Tibial nerve (tissue), 4 donors: ENCODE results near the gene RASGEF1B. TPM values are rescaled to one million over a fixed set of nuclear protein-coding genes. Genes with fewer than 3 reads are reported as not detected.

Experiments
- DNase-seq, 2 donors: peaks; one replicate each; pipeline ENCODE4 v3.0.0-alpha.2; 2019; ENCODE audit warnings: low spot score in 2 of 2
- H3K27ac ChIP-seq, 4 donors: fragments of 200-600 bp; sonication (generic) in 3 of 4; one replicate each; pipeline ENCODE4 v1.5.1; 2017 to 2019; ENCODE audit warnings: mild to moderate bottlenecking in 1 of 4
- H3K27me3 ChIP-seq, 2 donors: fragments of 200-600 bp; sonication (generic) in 1 of 2; one replicate each; pipeline versions ENCODE4 v1.5.1 to v1.6.0; 2017 to 2019
- H3K36me3 ChIP-seq, 3 donors: fragments of 200-600 bp; sonication (generic); one replicate each; pipeline ENCODE4 v1.5.1; 2018 to 2019
- H3K4me1 ChIP-seq, 4 donors: fragments of 200-600 bp; sonication (generic) in 3 of 4; one replicate each; pipeline ENCODE4 v1.5.1; 2017 to 2019
- H3K4me3 ChIP-seq, 4 donors: fragments of 200-600 bp; sonication (generic) in 3 of 4; one replicate each; pipeline ENCODE4 v1.5.1; 2017 to 2019; ENCODE audit warnings: mild to moderate bottlenecking in 1 of 4, moderate library complexity in 1 of 4
- H3K9me3 ChIP-seq, 4 donors: fragments of 200-600 bp; sonication (generic) in 3 of 4; one replicate each; pipeline ENCODE4 v1.5.1; 2017 to 2019
- EP300 ChIP-seq, 2 donors: sonication (generic); formaldehyde crosslinking; IDR thresholded peaks; one replicate each; pipeline ENCODE4 v1.6.1; 2017; ENCODE audit warnings: antibody characterized with exemption in 2 of 2, mild to moderate bottlenecking in 1 of 2
- POLR2A ChIP-seq, 2 donors: fragments of 450-650 bp; IDR thresholded peaks; one replicate each; pipeline ENCODE4 v1.6.1; 2017; ENCODE audit warnings: antibody characterized with exemption in 2 of 2, mild to moderate bottlenecking in 2 of 2, moderate library complexity in 2 of 2
- WGBS, 2 donors: methylation state at CpG; one replicate each; pipeline ENCODE4 v1.1.5; 2018; 5-methylcytosine and 5-hydroxymethylcytosine counted together
- total RNA-seq, 4 donors: library from RNA; depleted of rRNA; stranded (reverse); fragments of >200 nt; gene quantifications; one replicate each; pipeline ENCODE4 v1.1.0, GENCODE V29; 2016
- TF ChIP-seq, protein P1 (sequence below), 5 experiments: fragments of 200-600 bp in 3 of 5; fragments of 450-650 bp in 2 of 5; sonication (generic) in 3 of 5; IDR thresholded peaks; one replicate each; pipeline ENCODE4 v1.5.1; 2016 to 2019; ENCODE audit warnings: antibody characterized with exemption in 5 of 5, mild to moderate bottlenecking in 3 of 5, moderate library complexity in 2 of 5

The RASGEF1B gene
- total RNA-seq, 4 donors from 2014 or later, result 12.4 to 32.8 (median 15.0) TPM

DNA sequence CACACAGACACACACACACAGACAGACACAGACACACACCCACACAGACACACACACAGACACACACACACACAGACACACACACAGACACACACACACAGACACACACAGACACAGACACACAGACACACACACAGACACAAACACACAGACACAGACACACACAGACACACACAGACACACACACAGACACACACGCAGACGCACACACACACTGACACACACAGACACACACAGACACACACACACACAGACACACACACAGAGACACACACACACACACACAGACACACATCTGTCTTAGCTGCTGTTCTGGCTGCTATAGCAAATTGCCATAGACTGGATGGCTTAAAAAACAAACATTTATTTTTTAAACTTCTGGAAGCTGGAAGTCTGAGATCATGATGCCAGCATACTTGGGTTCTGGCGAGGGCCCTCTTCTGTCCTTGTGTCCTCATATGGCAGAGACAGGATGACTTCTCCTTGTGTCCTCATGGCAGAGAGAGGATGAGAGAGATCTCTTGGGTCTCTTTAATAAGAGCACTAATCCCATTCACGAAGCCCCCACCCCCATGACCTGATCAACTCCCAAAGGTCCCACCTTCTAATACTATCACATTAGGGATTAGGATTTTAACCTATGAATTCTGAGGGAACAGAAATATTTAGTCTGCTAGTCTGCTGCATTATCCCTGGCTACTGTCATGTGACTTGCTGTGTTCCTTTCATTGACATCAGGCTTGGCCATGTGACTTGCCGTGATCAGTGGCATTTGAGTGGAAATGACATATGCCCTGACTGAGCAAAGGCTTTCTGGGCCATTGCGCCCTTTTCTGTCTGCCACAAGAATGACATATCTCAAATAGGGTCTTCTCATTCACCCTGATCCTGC is 32.7 kb upstream of the RASGEF1B start:
- peak overlapping the region in 2 of 4 donors; percentile 42 to 75 for H3K27ac ChIP-seq
- 78 to 81% methylated on average over 4 to 6 of the region's 6 CpGs for WGBS, 2 donors
- peaks cover 0 to 33% (median 5%) of the 10 kb centered on the region in 4 donors for H3K4me1 ChIP-seq
- no peaks in the 10 kb centered on the region for H3K27me3 ChIP-seq
- H3K4me3 ChIP-seq, result no peak overlapping the region
- TF ChIP-seq, protein P1, sequence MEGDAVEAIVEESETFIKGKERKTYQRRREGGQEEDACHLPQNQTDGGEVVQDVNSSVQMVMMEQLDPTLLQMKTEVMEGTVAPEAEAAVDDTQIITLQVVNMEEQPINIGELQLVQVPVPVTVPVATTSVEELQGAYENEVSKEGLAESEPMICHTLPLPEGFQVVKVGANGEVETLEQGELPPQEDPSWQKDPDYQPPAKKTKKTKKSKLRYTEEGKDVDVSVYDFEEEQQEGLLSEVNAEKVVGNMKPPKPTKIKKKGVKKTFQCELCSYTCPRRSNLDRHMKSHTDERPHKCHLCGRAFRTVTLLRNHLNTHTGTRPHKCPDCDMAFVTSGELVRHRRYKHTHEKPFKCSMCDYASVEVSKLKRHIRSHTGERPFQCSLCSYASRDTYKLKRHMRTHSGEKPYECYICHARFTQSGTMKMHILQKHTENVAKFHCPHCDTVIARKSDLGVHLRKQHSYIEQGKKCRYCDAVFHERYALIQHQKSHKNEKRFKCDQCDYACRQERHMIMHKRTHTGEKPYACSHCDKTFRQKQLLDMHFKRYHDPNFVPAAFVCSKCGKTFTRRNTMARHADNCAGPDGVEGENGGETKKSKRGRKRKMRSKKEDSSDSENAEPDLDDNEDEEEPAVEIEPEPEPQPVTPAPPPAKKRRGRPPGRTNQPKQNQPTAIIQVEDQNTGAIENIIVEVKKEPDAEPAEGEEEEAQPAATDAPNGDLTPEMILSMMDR (IDR thresholded peaks at IDR 0.05), result no peak
- no peak for TF ChIP-seq POLR2A (IDR thresholded peaks at IDR 0.05)
- no peak for TF ChIP-seq EP300 (IDR thresholded peaks at IDR 0.05)
- no peaks in the 10 kb centered on the region for H3K9me3 ChIP-seq
- peak in 1 of 2 donors; percentile 29 for DNase-seq
- H3K36me3 ChIP-seq, result no peaks in the 10 kb centered on the region

DNA sequence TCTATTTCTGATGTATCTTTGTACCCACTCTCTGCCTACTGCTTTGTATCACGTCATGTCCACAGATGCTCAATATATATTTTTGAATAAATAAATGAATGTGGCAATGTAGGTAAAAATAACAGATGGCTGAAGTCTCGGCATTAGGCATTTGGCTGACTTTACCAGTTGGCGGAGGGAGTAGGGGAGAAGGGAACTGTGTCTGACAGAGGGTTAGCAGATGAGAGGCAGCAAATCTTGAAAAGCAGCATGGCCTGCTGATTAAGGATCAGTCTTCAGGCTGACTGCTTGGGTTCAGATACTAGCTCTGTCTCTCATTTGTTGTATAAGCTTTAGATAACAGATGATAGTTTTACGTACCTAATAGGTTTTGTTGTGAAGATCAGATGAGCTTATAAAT is 31.9 kb upstream of the RASGEF1B start:
- no peaks in the 10 kb centered on the region for H3K9me3 ChIP-seq
- WGBS, 2 donors, result 87 to 92% methylated on average over 4 of the region's 4 CpGs
- H3K4me3 ChIP-seq, result no peak overlapping the region
- H3K36me3 ChIP-seq, result no peaks in the 10 kb centered on the region
- H3K27me3 ChIP-seq, result no peaks in the 10 kb centered on the region
- TF ChIP-seq, protein P1 (IDR thresholded peaks at IDR 0.05), result no peak
- TF ChIP-seq EP300 (IDR thresholded peaks at IDR 0.05), result no peak
- TF ChIP-seq POLR2A (IDR thresholded peaks at IDR 0.05), result no peak
- H3K4me1 ChIP-seq, result peaks cover 0 to 30% (median 5%) of the 10 kb centered on the region in 4 donors
- H3K27ac ChIP-seq, result peak overlapping the region in 1 of 4 donors; percentile 42
- no peak for DNase-seq

DNA sequence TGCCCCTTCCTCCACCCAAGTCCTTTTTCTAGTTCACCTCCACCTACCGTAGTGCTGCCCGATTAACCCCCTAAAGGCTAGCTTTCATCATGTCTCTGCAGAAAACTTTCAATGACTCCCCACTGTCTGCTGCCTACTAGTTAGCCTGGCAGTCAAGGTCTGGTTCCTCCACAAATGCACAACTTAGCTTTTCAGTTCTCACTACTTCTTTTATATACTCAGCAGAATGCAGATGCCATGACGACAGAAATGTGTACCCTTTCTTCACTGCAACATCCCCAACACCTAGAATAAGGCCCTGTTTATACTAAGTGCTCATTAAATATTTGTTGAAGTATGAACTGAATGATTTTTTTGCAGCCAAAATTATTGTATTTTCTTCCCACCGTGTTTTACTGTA is 30.9 kb upstream of the RASGEF1B start:
- no peak for TF ChIP-seq EP300 (IDR thresholded peaks at IDR 0.05)
- TF ChIP-seq, protein P1 (IDR thresholded peaks at IDR 0.05), result no peak
- no peak for TF ChIP-seq POLR2A (IDR thresholded peaks at IDR 0.05)
- WGBS, 2 donors, result 72 to 88% methylated on average over 4 of the region's 4 CpGs
- H3K9me3 ChIP-seq, result no peaks in the 10 kb centered on the region
- H3K4me1 ChIP-seq, result peaks cover 0 to 20% (median 5%) of the 10 kb centered on the region in 4 donors
- H3K27me3 ChIP-seq, result no peaks in the 10 kb centered on the region
- no peak overlapping the region for H3K4me3 ChIP-seq
- no peaks in the 10 kb centered on the region for H3K36me3 ChIP-seq
- no peak overlapping the region for H3K27ac ChIP-seq
- DNase-seq, result no peak

DNA sequence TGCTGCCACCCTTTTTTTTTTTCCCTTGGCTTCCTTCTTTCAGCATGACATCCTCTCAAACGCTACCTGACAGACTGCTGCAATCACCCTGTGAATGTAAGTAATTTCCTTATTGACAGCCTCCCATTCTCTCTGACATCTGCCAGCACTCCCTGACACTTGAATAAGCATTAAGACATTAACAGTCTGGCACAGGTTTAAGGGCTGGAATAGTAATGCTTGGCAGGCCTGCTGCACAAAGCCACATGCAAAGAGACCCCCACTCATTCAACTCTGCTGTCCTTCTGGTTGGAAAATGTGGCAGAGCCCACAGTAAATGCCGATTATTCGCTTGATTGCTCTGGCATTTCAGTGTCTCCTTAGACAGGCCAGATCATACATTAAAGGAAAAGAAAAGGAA is 28.1 kb upstream of the RASGEF1B start:
- no peaks in the 10 kb centered on the region for H3K9me3 ChIP-seq
- no peak for DNase-seq
- WGBS, 2 donors, result 62 to 68% methylated on average over 3 of the region's 3 CpGs
- no peak overlapping the region for H3K27ac ChIP-seq
- H3K4me3 ChIP-seq, result no peak overlapping the region
- H3K27me3 ChIP-seq, result no peaks in the 10 kb centered on the region
- no peaks in the 10 kb centered on the region for H3K36me3 ChIP-seq
- TF ChIP-seq, protein P1 (IDR thresholded peaks at IDR 0.05), result no peak
- TF ChIP-seq EP300 (IDR thresholded peaks at IDR 0.05) (no peak), POLR2A (IDR thresholded peaks at IDR 0.05) (no peak)
- peaks cover 0 to 13% (median under 1%) of the 10 kb centered on the region in 4 donors for H3K4me1 ChIP-seq

DNA sequence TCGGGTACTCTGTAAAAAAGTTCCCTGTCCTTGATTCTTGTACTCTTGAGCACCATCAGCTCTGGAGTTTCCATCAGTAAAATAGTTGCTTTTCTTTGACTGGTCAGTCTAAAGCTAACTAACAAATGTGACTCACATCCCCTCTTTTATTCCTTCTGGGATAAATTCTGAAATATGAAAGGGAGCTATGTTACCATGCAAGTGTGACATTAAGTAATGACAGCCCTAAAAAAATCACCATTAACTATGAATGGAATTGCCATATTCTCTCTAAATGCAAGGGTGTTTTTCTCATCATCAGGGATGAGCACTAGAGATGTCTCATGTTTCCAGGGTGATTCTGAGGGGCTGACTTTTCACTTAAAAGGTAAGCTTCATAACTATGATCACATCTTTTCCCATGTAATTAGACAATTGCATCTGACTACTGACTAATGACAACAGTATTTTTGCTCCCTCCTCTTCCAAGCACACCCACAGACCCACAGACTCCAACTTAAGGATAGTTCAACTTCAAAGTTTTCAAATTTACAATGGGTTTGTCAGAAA is 26.9 kb upstream of the RASGEF1B start:
- no peak overlapping the region for H3K4me3 ChIP-seq
- 30 to 46% methylated on average over 1 of the region's 1 CpG for WGBS, 2 donors
- no peaks in the 10 kb centered on the region for H3K27me3 ChIP-seq
- no peak for DNase-seq
- no peaks in the 10 kb centered on the region for H3K9me3 ChIP-seq
- H3K4me1 ChIP-seq, result peaks cover 0 to 16% (median 7%) of the 10 kb centered on the region in 4 donors
- H3K27ac ChIP-seq, result no peak overlapping the region
- TF ChIP-seq, protein P1 (IDR thresholded peaks at IDR 0.05), result no peak
- TF ChIP-seq POLR2A (IDR thresholded peaks at IDR 0.05) (no peak), EP300 (IDR thresholded peaks at IDR 0.05) (no peak)
- no peaks in the 10 kb centered on the region for H3K36me3 ChIP-seq
